Measurements from ENCODE around the gene CNOT8. TPM values are rescaled to one million over a fixed set of nuclear protein-coding genes. Genes with fewer than 3 reads are reported as not detected.

CNOT8 gene
- total and polyA plus RNA-seq, 8 donors, result 11.8 to 27.4 (median 15.0) TPM

GRCh38 chr5:154881986-154882385 lies 23.6 kb downstream of the CNOT8 start:
- 75 to 77% methylated on average over 4 of the region's 4 CpGs for WGBS, 2 donors
- ATAC-seq (no peak), FAIRE-seq (no peak), DNase-seq (no peak)
- TF ChIP-seq CTCF (IDR thresholded peaks at IDR 0.05), result no peak
- Histone ChIP-seq H3K4me1 (no peaks in the 10 kb centered on the region), H3K27ac (no peak overlapping the region), H3K27me3 (no peaks in the 10 kb centered on the region), H3K36me3 (peaks cover 0 to 12% (median 11%) of the 10 kb centered on the region in 3 donors), H3K4me3 (no peak overlapping the region), H3K9me3 (no peaks in the 10 kb centered on the region)
- intact Hi-C loops (cut with DNase I), result no loop called here

- no peaks in the 10 kb centered on the region for H3K27me3 ChIP-seq
- no peak overlapping the region for H3K27ac ChIP-seq
- no peak for DNase-seq
- no peaks in the 10 kb centered on the region for H3K4me1 ChIP-seq
- FAIRE-seq, result no peak
- ATAC-seq, result no peak
- peaks cover 0 to 36% (median 27%) of the 10 kb centered on the region in 3 donors for H3K36me3 ChIP-seq
- H3K9me3 ChIP-seq, result no peaks in the 10 kb centered on the region
- no peak overlapping the region for H3K4me3 ChIP-seq
- 96 to 97% methylated on average over 8 of the region's 8 CpGs for WGBS, 2 donors
- intact Hi-C loops (cut with DNase I), result no loop called here
- no peak for TF ChIP-seq CTCF (IDR thresholded peaks at IDR 0.05)
Measured at GRCh38 chr5:154884424-154884823, 26.0 kb downstream of the CNOT8 start.

GRCh38 chr5:154885439-154885838 lies 27.0 kb downstream of the CNOT8 start:
- Histone ChIP-seq H3K27ac (no peak overlapping the region), H3K9me3 (no peaks in the 10 kb centered on the region), H3K4me3 (no peak overlapping the region), H3K4me1 (no peaks in the 10 kb centered on the region), H3K27me3 (no peaks in the 10 kb centered on the region), H3K36me3 (peaks cover 0 to 43% (median 34%) of the 10 kb centered on the region in 3 donors)
- WGBS, 2 donors, result 93 to 96% methylated on average over 2 of the region's 2 CpGs
- FAIRE-seq (no peak), ATAC-seq (no peak), DNase-seq (no peak)
- TF ChIP-seq CTCF (IDR thresholded peaks at IDR 0.05), result no peak
- intact Hi-C loops (cut with DNase I), result no loop called here

- Histone ChIP-seq H3K4me1 (no peaks in the 10 kb centered on the region), H3K27ac (no peak overlapping the region), H3K9me3 (no peaks in the 10 kb centered on the region), H3K36me3 (peaks cover 0 to 68% (median 25%) of the 10 kb centered on the region in 3 donors), H3K4me3 (no peak overlapping the region), H3K27me3 (no peaks in the 10 kb centered on the region)
- FAIRE-seq (no peak), DNase-seq (no peak), ATAC-seq (no peak)
- no peak for TF ChIP-seq CTCF (IDR thresholded peaks at IDR 0.05)
- 85 to 91% methylated on average over 13 of the region's 13 CpGs for WGBS, 2 donors
- intact Hi-C loops (cut with DNase I), result no loop called here
Measured at GRCh38 chr5:154892369-154892771, 33.9 kb downstream of the CNOT8 start.

GRCh38 chr5:154893381-154893780 lies 35.0 kb downstream of the CNOT8 start:
- Histone ChIP-seq H3K9me3 (no peaks in the 10 kb centered on the region), H3K36me3 (peaks cover 0 to 62% (median 18%) of the 10 kb centered on the region in 3 donors), H3K4me3 (no peak overlapping the region), H3K27ac (no peak overlapping the region), H3K27me3 (no peaks in the 10 kb centered on the region), H3K4me1 (no peaks in the 10 kb centered on the region)
- no peak for TF ChIP-seq CTCF (IDR thresholded peaks at IDR 0.05)
- DNase-seq (no peak), FAIRE-seq (no peak), ATAC-seq (no peak)
- intact Hi-C loops (cut with DNase I), result no loop called here
- WGBS, 2 donors, result 84 to 86% methylated on average over 5 of the region's 5 CpGs
